BJ (cell line): ENCODE data around the gene SH3GL3. TPM values are rescaled to one million over a fixed set of nuclear protein-coding genes. Genes with fewer than 3 reads are reported as not detected.

ENCODE experiments used
- CTCF ChIA-PET: fragments of 350-600 bp; formaldehyde crosslinking; extraction: SDS; loops from one replicate; lab custom pipeline; 2021; ENCODE audit warnings: antibody characterized with exemption, inconsistent platforms; lab: Yijun Ruan, JAX
- POLR2A ChIA-PET: fragments of 300-600 bp; sonication (Branson Sonifier 250); formaldehyde crosslinking; extraction: SDS; loops from one replicate; lab custom pipeline; 2021; ENCODE audit warnings: antibody characterized with exemption; lab: Charles Lee
- DNase-seq: peaks from one replicate; pipeline ENCODE4 v3.0.0-alpha.2; 2011; ENCODE audit warnings: low read depth
- H3K27me3 ChIP-seq: 2 replicates; pipeline ENCODE4 v1.6.0; 2011; ENCODE audit warnings: low read length; ENCODE audit not compliant: control insufficient read depth, insufficient read depth
- H3K36me3 ChIP-seq: 2 replicates; pipeline ENCODE4 v1.5.1; 2011; ENCODE audit warnings: low read length; ENCODE audit not compliant: control insufficient read depth, insufficient read depth
- H3K4me3 ChIP-seq: 2 replicates; pipeline ENCODE4 v1.5.1; 2011; ENCODE audit warnings: low read depth, mild to moderate bottlenecking, control low read depth, low read length
- CTCF ChIP-seq: IDR thresholded peaks from 2 replicates; pipeline ENCODE4 v1.5.1; 2011; ENCODE audit warnings: low read depth, mild to moderate bottlenecking, control low read depth, inconsistent platforms, low read length, moderate library complexity; ENCODE audit not compliant: insufficient read depth
- polyA plus RNA-seq: library from polyadenylated mRNA; depleted of rRNA; stranded (reverse); fragments of >200 nt; gene quantifications from 2 replicates; pipeline ENCODE4 v1.2.3, GENCODE V29; 2011

Gene SH3GL3
- polyA plus RNA-seq, 1 experiment, result not detected

DNA sequence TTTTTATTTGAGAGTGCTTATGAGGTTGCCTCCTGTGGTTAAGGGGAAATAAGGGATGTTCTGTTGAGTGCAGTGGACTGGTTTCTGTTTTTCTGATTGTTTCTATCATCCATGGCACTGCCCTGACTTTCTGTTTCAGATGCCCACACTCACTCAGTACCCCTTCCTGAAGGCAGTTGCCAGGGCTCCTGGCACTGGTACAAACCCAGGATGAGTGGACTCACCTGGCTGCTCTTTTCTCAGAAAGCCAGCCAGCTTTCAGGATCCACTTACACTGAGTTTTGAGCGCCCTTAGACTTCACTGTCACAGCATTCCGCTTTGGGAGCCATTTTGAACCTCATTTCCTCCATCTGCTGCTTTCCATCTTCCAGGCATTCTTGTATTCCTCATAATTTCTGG is 150.9 kb downstream of the SH3GL3 start:
- ChIA-PET POLR2A (no interaction called here), CTCF (no interaction called here)
- H3K4me3 ChIP-seq, result no peak overlapping the region
- H3K36me3 ChIP-seq, result no peaks in the 10 kb centered on the region
- DNase-seq, result no peak
- H3K27me3 ChIP-seq, result no peaks in the 10 kb centered on the region
- TF ChIP-seq CTCF, result no peak

- Histone ChIP-seq H3K36me3 (no peaks in the 10 kb centered on the region), H3K4me3 (no peak overlapping the region), H3K27me3 (no peaks in the 10 kb centered on the region)
- DNase-seq, result no peak
- POLR2A ChIA-PET, result no interaction called here
- CTCF ChIA-PET, result no interaction called here
- no peak for TF ChIP-seq CTCF
Measured at GRCh38 chr15:83602021-83602420, 154.9 kb downstream of the SH3GL3 start.

GRCh38 chr15:83604549-83604948 is 157.4 kb downstream of the SH3GL3 start:
- no peak for TF ChIP-seq CTCF
- no peak for DNase-seq
- H3K36me3 ChIP-seq, result no peaks in the 10 kb centered on the region
- H3K27me3 ChIP-seq, result no peaks in the 10 kb centered on the region
- no peak overlapping the region for H3K4me3 ChIP-seq
- ChIA-PET CTCF (no interaction called here), POLR2A (no interaction called here)

- Histone ChIP-seq H3K4me3 (no peak overlapping the region), H3K27me3 (no peaks in the 10 kb centered on the region), H3K36me3 (no peaks in the 10 kb centered on the region)
- POLR2A ChIA-PET, result no interaction called here
- CTCF ChIA-PET, result no interaction called here
- no peak for DNase-seq
- TF ChIP-seq CTCF, result no peak
Measured at GRCh38 chr15:83605111-83605945, 158.2 kb downstream of the SH3GL3 start.

DNA sequence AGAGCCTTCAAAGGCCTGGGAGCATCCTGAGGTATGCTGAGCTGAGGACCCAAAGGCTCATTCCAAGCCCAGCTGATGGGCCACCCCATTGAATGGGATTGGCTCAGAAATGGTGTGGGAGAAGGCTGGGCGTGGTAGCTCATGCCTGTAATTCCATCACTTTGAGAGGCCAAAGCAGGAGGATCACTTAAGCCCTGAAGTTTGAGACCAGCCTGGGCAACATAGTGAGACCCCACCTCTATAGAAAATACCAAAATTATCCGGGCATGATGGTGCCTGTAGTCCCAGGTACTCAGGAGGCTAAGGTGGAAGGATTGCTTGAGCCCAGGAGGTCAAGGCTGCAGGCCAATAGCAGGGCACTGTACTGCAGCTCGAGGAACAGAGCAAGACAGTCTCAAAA is 163.0 kb downstream of the SH3GL3 start:
- H3K27me3 ChIP-seq, result no peaks in the 10 kb centered on the region
- ChIA-PET CTCF (no interaction called here), POLR2A (no interaction called here)
- no peak for TF ChIP-seq CTCF
- no peaks in the 10 kb centered on the region for H3K36me3 ChIP-seq
- no peak for DNase-seq
- H3K4me3 ChIP-seq, result no peak overlapping the region
